Breast epithelium (tissue), 4 donors: Measurements from ENCODE around the gene AHDC1. TPM values are rescaled to one million over a fixed set of nuclear protein-coding genes. Genes with fewer than 3 reads are reported as not detected.
A peak's percentile ranks its signal among the peaks of the same experiment; 100 is the strongest.

ENCODE experiments used
- DNase-seq, 2 donors: peaks; one replicate each; pipeline ENCODE4 v3.0.0-alpha.2; 2019; ENCODE audit warnings: low spot score in 2 of 2
- H3K27ac ChIP-seq, 2 donors: fragments of 200-600 bp; sonication (generic) in 1 of 2; one replicate each; pipeline ENCODE4 v1.5.1; 2016 to 2019; ENCODE audit warnings: mild to moderate bottlenecking in 1 of 2
- H3K27me3 ChIP-seq, 2 donors: fragments of 200-600 bp; sonication (generic) in 1 of 2; one replicate each; pipeline versions ENCODE4 v1.5.1 to v1.6.0; 2017 to 2019; ENCODE audit warnings: control low read depth in 1 of 2, mild to moderate bottlenecking in 1 of 2
- H3K36me3 ChIP-seq: fragments of 200-600 bp; one replicate; pipeline ENCODE4 v1.5.1; 2019
- H3K4me1 ChIP-seq, 2 donors: fragments of 200-600 bp; sonication (generic); one replicate each; pipeline ENCODE4 v1.5.1; 2016 to 2019; ENCODE audit warnings: control low read depth in 1 of 2
- H3K4me3 ChIP-seq, 3 donors: fragments of 200-600 bp; sonication (generic); 1 replicate in 2 of 3; 2 replicates in 1 of 3; pipeline ENCODE4 v1.5.1; 2016 to 2019; ENCODE audit warnings: mild to moderate bottlenecking in 3 of 3, moderate library complexity in 2 of 3
- H3K9me3 ChIP-seq, 2 donors: fragments of 200-600 bp; sonication (generic) in 1 of 2; one replicate each; pipeline ENCODE4 v1.5.1; 2016 to 2019; ENCODE audit warnings: control low read depth in 1 of 2
- POLR2A ChIP-seq: fragments of 450-650 bp; IDR thresholded peaks from one replicate; pipeline ENCODE4 v1.6.1; 2016; ENCODE audit warnings: antibody characterized with exemption, mild to moderate bottlenecking, moderate library complexity
- POLR2AphosphoS5 ChIP-seq, 3 donors: sonication (generic); formaldehyde crosslinking; IDR thresholded peaks; one replicate each; pipeline ENCODE4 v1.6.1; 2017; ENCODE audit warnings: antibody characterized with exemption in 3 of 3
- intact Hi-C: fragments of 100-400 bp; cut with DNase I; formaldehyde crosslinking; loops from one replicate; pipeline ENCODE4 v1.15.1; 2023; ENCODE audit warnings: low total_unique reads
- total RNA-seq, 3 donors: library from RNA; depleted of rRNA; stranded (reverse); fragments of >200 nt; gene quantifications; one replicate each; pipeline ENCODE4 v1.1.0, GENCODE V29; 2016
- TF ChIP-seq, protein P1 (sequence below), 3 donors: fragments of 450-650 bp; IDR thresholded peaks; one replicate each; pipeline ENCODE4 v1.5.1; 2016 to 2017; ENCODE audit warnings: antibody characterized with exemption in 3 of 3, mild to moderate bottlenecking in 3 of 3, moderate library complexity in 3 of 3

AHDC1 gene
- total RNA-seq, 3 donors from 2014 or later, result 10.7 to 17.1 (median 15.4) TPM

DNA sequence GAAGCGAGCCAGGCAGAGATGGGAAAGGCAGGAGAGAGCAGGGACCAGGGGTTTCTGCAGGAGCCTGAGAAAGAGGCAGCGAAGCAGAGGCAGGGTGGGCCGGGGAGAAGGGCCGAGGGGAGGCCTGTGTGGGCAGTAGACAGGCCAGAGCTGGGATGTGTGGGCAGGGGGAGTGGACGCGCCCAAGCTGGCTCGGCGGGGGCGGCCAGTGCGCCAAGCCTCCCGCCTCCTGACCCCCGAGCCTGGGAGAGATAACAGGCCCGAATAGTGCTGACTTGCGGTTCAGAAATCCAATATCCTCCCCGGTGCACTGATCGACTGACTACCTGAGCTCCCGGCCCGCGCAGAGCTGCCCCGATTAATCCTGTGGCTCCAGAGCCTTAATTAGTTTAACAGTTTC is 41.9 kb downstream of the AHDC1 start:
- Histone ChIP-seq H3K36me3 (no peaks in the 10 kb centered on the region), H3K4me3 (peak overlapping the region in 2 of 3 donors; percentile 7 to 50), H3K27me3 (no peaks in the 10 kb centered on the region), H3K4me1 (peaks cover 44 to 67% of the 10 kb centered on the region in 2 donors), H3K27ac (peak overlapping the region; percentile 65 to 95), H3K9me3 (no peaks in the 10 kb centered on the region)
- intact Hi-C loops, result no loop called here
- TF ChIP-seq POLR2A, result no peak
- TF ChIP-seq, protein P1, sequence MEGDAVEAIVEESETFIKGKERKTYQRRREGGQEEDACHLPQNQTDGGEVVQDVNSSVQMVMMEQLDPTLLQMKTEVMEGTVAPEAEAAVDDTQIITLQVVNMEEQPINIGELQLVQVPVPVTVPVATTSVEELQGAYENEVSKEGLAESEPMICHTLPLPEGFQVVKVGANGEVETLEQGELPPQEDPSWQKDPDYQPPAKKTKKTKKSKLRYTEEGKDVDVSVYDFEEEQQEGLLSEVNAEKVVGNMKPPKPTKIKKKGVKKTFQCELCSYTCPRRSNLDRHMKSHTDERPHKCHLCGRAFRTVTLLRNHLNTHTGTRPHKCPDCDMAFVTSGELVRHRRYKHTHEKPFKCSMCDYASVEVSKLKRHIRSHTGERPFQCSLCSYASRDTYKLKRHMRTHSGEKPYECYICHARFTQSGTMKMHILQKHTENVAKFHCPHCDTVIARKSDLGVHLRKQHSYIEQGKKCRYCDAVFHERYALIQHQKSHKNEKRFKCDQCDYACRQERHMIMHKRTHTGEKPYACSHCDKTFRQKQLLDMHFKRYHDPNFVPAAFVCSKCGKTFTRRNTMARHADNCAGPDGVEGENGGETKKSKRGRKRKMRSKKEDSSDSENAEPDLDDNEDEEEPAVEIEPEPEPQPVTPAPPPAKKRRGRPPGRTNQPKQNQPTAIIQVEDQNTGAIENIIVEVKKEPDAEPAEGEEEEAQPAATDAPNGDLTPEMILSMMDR (IDR thresholded peaks at IDR 0.05), result no peak
- TF ChIP-seq POLR2AphosphoS5 (IDR thresholded peaks at IDR 0.05), result no peak
- no peak for DNase-seq

DNA sequence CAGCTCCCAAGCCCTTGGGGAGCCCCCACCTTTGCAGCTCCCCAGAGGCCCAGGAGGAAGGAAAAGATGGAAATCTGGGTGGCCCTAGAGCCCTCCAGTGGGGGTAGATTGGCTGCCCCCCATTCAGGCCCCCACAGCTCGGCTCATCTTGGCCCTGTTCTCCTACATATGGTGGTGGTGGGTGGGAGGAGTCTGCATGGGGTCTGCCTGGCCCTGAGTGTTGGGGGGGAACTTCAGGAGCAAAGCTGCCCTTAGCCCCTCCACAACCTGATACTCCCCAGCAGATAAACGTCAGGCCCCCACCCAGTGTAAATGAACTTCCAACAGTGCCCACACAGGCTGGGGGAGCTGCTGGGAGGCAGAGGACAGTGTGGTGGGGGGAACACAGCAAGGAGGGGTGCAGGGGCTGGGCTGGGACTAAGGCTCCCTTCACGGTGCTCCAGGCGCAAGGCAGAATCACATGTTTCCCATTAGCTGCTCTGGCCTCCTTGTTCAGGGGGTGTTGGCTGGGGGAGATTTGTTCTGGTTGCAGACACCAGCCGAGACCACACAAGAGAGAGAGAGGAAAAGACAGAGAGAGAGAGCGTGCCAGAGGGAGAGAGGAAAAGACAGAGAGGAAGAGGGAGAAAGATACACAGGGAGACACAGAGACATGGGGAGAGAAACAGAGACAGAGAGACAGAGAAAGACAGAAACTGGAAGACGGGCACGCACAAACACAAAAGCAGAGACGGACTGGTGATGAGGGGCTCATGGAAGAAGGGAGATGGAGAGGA is 42.6 kb downstream of the AHDC1 start:
- H3K9me3 ChIP-seq, result no peaks in the 10 kb centered on the region
- DNase-seq, result no peak
- H3K36me3 ChIP-seq, result no peaks in the 10 kb centered on the region
- H3K4me3 ChIP-seq, result peak overlapping the region in 1 of 3 donors; percentile 50
- TF ChIP-seq, protein P1 (IDR thresholded peaks at IDR 0.05), result no peak
- TF ChIP-seq POLR2A, result no peak
- no peak for TF ChIP-seq POLR2AphosphoS5 (IDR thresholded peaks at IDR 0.05)
- H3K27ac ChIP-seq, result peak overlapping the region; percentile 65 to 95
- no peaks in the 10 kb centered on the region for H3K27me3 ChIP-seq
- intact Hi-C loops, result loop anchor here (1.0 kb wide), 1 partner anchor 21 kb away; no protein-coding TSS in a partner anchor
- H3K4me1 ChIP-seq, result peaks cover 44 to 63% of the 10 kb centered on the region in 2 donors

DNA sequence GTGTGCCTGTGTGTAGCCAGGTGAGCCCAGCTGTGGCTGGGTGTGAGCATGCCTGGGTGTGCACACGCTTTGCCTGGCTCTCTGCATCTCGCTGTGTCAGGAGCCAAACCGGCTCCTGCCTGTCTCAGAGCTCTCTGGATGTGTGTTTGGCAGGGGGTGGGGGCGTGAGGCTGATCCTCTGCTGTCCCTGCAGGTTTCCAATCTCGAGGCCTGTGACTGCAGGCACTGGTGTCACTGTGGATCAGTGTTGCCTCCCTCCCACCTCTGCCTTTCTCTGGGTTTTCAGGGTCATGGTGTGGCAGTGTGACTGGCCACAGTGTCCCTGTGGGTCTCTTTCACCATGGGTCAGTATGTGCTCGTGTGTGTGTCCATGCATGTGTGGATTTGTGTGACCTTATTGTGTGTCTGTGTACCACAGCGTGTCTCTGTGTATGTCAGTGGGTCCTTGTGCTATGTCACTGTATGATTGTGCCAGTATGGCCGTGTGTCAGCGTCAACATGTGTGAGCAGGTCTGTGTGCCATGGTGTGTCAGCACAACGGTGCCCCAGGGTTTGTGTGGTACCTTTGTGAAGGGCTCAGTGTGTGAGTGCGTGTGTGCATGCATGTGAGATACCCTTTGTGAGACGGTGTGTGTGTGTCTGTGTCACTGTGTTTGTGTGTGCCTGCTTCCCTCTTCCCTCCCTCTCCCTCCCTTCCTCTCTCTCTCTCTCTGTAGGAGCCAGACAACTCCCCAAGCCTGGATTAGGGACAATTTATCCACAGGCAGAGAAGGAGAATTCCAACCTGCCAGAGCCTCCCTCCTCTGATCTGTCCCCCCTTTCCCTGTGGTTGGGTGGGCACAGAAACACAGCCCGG is 43.4 kb downstream of the AHDC1 start:
- no peak overlapping the region for H3K4me3 ChIP-seq
- H3K27ac ChIP-seq, result peak overlapping the region; percentile 65 to 95

GRCh38 chr1:27559466-27560030 is 44.4 kb downstream of the AHDC1 start:
- no peak for TF ChIP-seq POLR2AphosphoS5 (IDR thresholded peaks at IDR 0.05)
- TF ChIP-seq POLR2A, result no peak
- TF ChIP-seq, protein P1 (IDR thresholded peaks at IDR 0.05), result no peak
- H3K9me3 ChIP-seq, result no peaks in the 10 kb centered on the region
- intact Hi-C loops, result loop anchor here (5.0 kb wide), 1 partner anchor 43 kb away; the partner anchor contains the start of gene AHDC1
- peak overlapping the region; percentile 65 to 95 for H3K27ac ChIP-seq
- no peaks in the 10 kb centered on the region for H3K27me3 ChIP-seq
- H3K4me1 ChIP-seq, result peaks cover 46 to 49% of the 10 kb centered on the region in 2 donors
- no peak overlapping the region for H3K4me3 ChIP-seq
- no peaks in the 10 kb centered on the region for H3K36me3 ChIP-seq
- DNase-seq, result no peak

More for the DNA sequence above, 43.4 kb downstream of the AHDC1 start:
- no peaks in the 10 kb centered on the region for H3K9me3 ChIP-seq
- H3K27me3 ChIP-seq, result no peaks in the 10 kb centered on the region
- no peak for TF ChIP-seq POLR2AphosphoS5 (IDR thresholded peaks at IDR 0.05)
- no peak for TF ChIP-seq POLR2A
- TF ChIP-seq, protein P1 (IDR thresholded peaks at IDR 0.05), result no peak
- intact Hi-C loops, result loop anchor here (1.0 kb wide), 1 partner anchor 22 kb away; no protein-coding TSS in a partner anchor
- peaks cover 45 to 58% of the 10 kb centered on the region in 2 donors for H3K4me1 ChIP-seq
- H3K36me3 ChIP-seq, result no peaks in the 10 kb centered on the region
- no peak for DNase-seq
